Renal pelvis (tissue), 4 donors: Measurements from ENCODE around the gene C10orf105. TPM values are rescaled to one million over a fixed set of nuclear protein-coding genes. Genes with fewer than 3 reads are reported as not detected.

Experiments used
- DNase-seq: peaks from one replicate; pipeline ENCODE4 v3.0.0-alpha.2; 2013
- polyA plus RNA-seq, 3 donors: library from polyadenylated mRNA; unstranded; fragments of 120-200 nt; gene quantifications; one replicate each; pipeline ENCODE4 v1.2.1, GENCODE V29; 2013; ENCODE audit not compliant: insufficient read length in 3 of 3

Gene C10orf105
- polyA plus RNA-seq, 3 donors = 0.07 to 0.26 (median 0.21) TPM

GRCh38 chr10:71678057-71678805, 41.3 kb downstream of the C10orf105 start:
- no peak for DNase-seq

- DNase-seq = no peak
Observed at GRCh38 chr10:71677261-71677660, 42.3 kb downstream of the C10orf105 start.

DNA sequence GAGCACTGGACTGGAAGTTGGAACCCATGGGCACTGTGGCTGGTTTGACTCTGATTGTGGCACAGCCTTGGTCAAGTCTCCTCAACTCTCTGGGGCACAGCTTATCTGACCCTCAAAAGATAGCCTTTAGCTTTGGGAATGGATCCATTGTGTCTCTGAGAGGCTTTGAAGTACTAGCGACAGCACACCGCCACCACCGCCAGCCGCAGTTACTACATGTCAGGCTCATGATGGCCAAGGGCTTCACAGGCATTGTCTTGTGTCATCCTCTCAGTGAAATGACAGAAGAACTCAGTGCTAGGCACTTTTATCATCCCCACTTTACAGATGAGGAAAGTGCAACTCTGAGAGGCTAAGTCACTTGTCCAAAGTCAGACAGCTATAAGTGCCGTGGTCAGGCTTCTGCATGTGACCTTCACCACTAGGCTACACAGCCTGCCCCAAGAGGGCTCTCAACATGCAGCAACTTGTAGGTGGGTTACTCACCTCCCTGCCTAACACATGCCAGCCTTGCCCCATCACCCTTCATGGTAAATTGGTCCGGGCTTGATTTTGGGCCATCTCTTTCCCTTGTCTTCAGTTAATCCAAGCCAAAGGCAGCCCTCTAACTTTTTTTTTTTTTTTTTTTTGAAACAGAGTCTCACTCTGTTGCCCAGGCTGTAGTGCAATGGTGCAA, 44.1 kb downstream of the C10orf105 start:
- DNase-seq = no peak

DNA sequence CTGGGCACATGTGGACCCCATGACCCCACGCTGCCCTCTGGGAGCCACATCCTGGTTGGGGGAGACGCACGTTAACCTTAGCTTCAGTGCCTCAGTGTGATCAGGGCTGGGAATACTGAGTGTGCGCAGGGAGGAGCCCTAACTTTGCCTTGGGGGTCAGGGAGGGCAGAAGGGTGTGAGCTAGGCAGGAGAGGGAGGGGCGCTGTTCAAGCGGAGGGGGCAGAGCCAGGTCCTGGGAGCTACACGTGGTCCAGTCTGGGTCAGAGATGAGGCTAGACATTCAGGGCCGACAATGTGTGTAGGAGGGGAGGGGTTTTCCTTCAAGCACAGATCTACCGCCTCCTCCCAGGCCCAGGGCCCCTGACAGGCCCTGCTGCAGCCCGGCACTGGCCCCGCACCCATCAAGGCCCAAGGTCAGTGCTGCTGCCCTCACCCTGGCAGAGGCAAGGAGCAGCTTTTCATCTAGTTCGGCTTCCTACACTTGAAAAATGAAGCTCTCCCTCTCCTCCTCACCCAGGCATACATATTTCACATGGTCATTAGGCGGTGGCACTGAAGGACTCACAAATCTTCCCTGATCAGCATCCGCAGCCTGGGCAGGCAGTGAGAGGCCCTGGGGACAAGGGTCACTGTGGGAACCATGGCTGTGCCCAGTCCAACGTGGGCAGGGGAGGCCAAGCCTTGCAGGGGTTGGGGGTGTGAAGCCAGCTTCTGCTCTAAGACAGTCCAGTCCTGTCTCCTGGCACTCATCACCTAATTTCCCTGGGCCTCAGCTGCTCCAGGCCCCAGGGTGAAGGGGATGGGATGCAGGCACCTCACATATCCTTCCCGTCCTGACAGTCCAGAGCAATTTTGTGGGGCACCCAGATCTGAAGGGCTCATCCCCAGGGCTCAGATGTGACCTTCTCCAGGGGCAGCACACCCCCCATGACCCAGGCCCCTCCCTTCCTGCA, 47.3 kb downstream of the C10orf105 start:
- no peak for DNase-seq

DNA sequence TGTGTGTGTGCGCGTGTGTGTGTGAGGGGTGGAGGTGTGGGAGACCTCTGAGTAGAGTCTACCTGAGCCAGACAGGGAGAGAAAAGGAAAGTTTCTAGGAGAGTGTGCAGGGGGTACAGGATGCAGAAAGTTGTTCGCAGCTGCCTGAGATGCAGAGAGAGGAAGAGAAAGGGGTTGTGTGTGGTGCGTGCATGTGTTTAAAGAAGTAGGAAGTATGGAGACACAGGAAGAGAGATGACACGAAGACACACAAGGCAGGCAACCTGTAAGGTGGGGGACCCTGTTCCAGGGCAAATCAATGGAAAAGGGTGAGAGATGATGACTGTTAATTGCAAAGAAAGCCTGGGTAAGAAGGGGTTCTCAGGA, 52.2 kb downstream of the C10orf105 start:
- DNase-seq = no peak

DNA sequence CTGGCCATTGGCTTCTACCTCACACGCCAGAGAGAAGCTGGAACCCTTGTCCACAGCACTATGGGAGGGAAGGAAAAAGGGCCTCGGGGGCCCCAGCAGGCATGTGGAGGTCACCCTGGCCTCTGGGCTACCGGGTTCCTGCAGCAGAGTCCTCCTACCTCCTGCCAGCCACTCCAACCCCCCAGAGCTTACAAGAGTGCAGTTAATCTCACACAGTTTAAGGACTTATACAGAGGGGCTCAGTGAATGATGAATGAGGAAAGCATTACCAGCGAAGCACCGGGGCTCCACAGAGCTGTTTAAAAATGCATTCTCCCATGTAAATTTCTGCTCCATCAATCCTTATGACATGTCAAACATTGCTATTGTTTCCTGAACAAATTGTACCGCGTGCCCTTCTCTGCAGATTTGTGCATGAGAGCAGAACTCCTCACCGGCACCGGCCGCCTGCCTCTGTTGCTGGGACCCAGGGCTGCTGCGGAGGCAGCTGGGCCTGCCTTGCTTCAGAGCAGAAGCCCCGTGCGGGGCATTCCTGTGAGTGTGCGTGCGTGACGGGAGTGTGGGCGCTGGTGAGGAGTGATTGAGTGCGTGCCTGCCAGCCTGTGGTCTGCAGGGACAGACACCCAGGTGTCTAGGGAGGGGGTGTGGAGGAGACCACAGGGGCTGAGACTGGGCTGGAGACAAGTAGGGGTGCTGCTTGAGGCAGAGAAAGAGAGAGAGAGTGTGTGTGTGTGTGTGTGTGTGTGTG, 52.8 kb downstream of the C10orf105 start:
- peak; percentile 79 for DNase-seq

- DNase-seq = no peak
Observed at GRCh38 chr10:71665456-71665855, 54.1 kb downstream of the C10orf105 start.

DNA sequence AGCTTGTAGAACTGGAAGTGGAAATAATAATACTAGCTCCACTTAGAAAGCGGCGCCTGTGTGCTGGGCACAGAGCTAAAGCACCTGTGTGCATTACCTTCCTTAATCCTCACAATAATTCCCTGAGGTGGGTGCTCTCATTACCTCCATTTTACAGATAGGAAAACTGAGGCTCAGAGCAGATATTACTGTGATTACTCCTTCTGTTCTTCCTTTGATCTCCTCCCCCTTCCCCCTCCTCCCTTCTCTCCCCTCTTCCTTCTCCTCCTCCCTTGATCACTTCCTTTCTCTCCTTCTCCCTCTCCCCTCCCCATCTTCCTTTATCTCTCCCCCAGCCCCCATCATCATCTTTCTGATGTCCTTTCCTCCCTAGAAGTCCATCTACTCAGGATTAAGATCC, 55.0 kb downstream of the C10orf105 start:
- no peak for DNase-seq

DNA sequence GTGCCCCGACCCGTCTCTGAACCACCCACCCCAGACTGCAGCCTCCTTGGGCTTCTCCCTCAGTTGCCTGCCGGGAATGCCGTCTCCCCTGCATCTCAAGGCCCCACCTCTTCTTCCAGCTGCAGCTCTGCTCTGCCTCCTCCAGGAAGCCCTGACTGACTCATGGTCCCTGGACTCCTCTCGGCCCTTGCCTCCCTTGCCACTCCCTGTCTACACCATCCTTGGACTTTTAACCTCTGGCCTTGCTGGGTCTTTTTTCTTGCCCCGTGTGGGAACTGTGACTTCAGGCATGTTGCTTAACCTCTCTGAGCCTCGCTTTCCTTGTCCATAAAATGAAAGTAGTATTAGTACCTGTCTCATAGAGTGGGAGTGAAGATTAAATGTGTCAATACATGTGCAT, 56.3 kb downstream of the C10orf105 start:
- DNase-seq = no peak

DNA sequence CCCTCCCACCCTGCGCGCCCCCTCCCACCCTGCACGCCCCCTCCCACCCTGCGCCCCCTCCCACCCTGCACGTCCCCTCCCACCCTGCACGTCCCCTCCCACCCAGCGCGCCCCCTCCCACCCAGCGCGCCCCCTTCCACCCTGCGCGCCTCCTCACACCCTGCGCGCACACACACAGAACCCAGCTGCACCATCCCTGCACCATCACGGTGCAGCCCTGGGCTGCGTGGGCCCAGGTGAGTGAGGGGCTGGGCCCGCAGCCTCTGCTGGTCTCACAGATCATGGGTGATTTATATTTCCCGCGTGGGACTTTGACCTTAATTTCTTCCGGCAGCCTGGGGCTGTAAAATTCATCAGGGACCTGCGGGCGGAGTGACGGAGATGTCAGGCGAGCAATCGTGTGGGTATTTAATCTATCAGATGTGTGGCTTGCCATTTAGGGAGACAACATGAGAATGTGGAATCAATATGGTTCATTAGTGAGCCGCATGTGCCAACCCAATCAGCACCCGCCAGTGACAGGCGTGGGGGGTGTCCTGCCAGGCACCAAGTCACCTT, 57.7 kb downstream of the C10orf105 start:
- DNase-seq = no peak

Other genes starting within 250 kb of the C10orf105 start
- 10 to 100 TPM in 1 of 3 donors, 1 to 10 TPM in 2; 8.4 to 10.5 (median 8.6) TPM for gene VSIR, start 53.7 kb upstream of the C10orf105 start, polyA plus RNA-seq
- 100 to 1,000 TPM; 787 to 897 (median 858) TPM for gene PSAP, start 131.5 kb upstream of the C10orf105 start, polyA plus RNA-seq
- gene CHST3, start 244.6 kb upstream of the C10orf105 start, polyA plus RNA-seq = 10 to 100 TPM; 16.3 to 18.8 (median 17.9) TPM